ENCODE data around the gene AKAP10.

The AKAP10 gene

GRCh38 chr17:19978805-19979211, 1.2 kb upstream of the AKAP10 start:
- ChIA-PET CTCF (interaction anchor here (1.2 to 1.4 kb wide), 2 partner anchors 31 to 142 kb away, joined by 6 to 8 read pairs; partner anchors contain the start of gene SPECC1), POLR2A (interaction anchor here (1.7 kb wide), 1 partner anchor 10 kb away, joined by 8 read pairs; no protein-coding TSS in a partner anchor)
- Histone ChIP-seq H3K36me3 (ENCODE audit: control insufficient read depth in 2 of 2, insufficient read depth in 1 of 2, low read length in 2 of 2) (peaks cover 10 to 20% of the 10 kb centered on the region in 2 experiments; a peak in 2 of 3 replicates), H3K4me1 (ENCODE audit: control insufficient read depth, insufficient read depth, low read length) (peaks cover 2% of the 10 kb centered on the region; the same call in 1 of the 2 replicates), H3K9me3 (ENCODE audit: control insufficient read depth, insufficient read depth, low read depth, low read length) (no peaks in the 10 kb centered on the region), H3K27ac (ENCODE audit: extremely low read depth, low read depth, low read length) (no peak overlapping the region), H3K4me3 (ENCODE audit: low read depth, low read length) (no peak overlapping the region)
- TF ChIP-seq SETDB1 (IDR thresholded peaks at IDR 0.05; ENCODE audit: insufficient read length, low read length) (peak; percentile 81), ZNF664 (tag by site-specific recombination; IDR thresholded peaks at IDR 0.05) (no peak)

GRCh38 chr17:19978209-19978802, 678 bp upstream of the AKAP10 start:
- ChIA-PET POLR2A (interaction anchor here (0.7 to 1.7 kb wide), 7 partner anchors 10 to 1065 kb away, joined by 3 to 12 read pairs (median 7); partner anchors contain the start of genes ALDH3A2, SPECC1, ULK2 and USP22), CTCF (interaction anchor here (0.7 to 3.7 kb wide), 4 partner anchors 14 to 1944 kb away, joined by 3 to 14 read pairs (median 7); partner anchors contain the start of gene SPECC1)
- peak; percentile 92 for TF ChIP-seq ZBTB17 (tag by site-specific recombination; IDR thresholded peaks at IDR 0.05)
- TF ChIP-seq KLF1 (tag by site-specific recombination; IDR thresholded peaks at IDR 0.05): no peak
- TF ChIP-seq ZNF148 (tag by site-specific recombination; IDR thresholded peaks at IDR 0.05; ENCODE audit: borderline replicate concordance): no peak
- no peak for TF ChIP-seq ELK4 (IDR thresholded peaks at IDR 0.05; ENCODE audit: borderline replicate concordance, low read depth, low read length)
- TF ChIP-seq ZNF664 (tag by site-specific recombination; IDR thresholded peaks at IDR 0.05): 0 out of 2 replicates have a peak, but pooled peaks have one; percentile 6
- peak; percentile 11; the same call in 1 of the 2 replicates for TF ChIP-seq SCRT2 (tag by site-specific recombination; IDR thresholded peaks at IDR 0.05)
- peak overlapping the region; percentile 75 for H3K4me3 ChIP-seq (ENCODE audit: low read depth, low read length)
- H3K4me1 ChIP-seq (ENCODE audit: control insufficient read depth, insufficient read depth, low read length): peaks cover 2% of the 10 kb centered on the region; the same call in 1 of the 2 replicates
- peak overlapping the region; percentile 83 for H3K27ac ChIP-seq (ENCODE audit: extremely low read depth, low read depth, low read length)
- H3K36me3 ChIP-seq (ENCODE audit: control insufficient read depth in 2 of 2, insufficient read depth in 1 of 2, low read length in 2 of 2): peaks cover 14 to 25% of the 10 kb centered on the region in 2 experiments; a peak in 2 of 3 replicates
- H3K9me3 ChIP-seq (ENCODE audit: control insufficient read depth, insufficient read depth, low read depth, low read length): no peaks in the 10 kb centered on the region

GRCh38 chr17:19975601-19976000, 2.0 kb downstream of the AKAP10 start:
- TF ChIP-seq ZNF792 (tag by site-specific recombination; IDR thresholded peaks at IDR 0.05): no peak
- no peak for TF ChIP-seq REPIN1 (tag by site-specific recombination; IDR thresholded peaks at IDR 0.05; ENCODE audit: low read depth)
- TF ChIP-seq PRDM4 (tag by site-specific recombination; IDR thresholded peaks at IDR 0.05): no peak
- no peak for TF ChIP-seq ZNF585B (tag by site-specific recombination; IDR thresholded peaks at IDR 0.05)
- no peak for TF ChIP-seq ZNF2 (tag by site-specific recombination; IDR thresholded peaks at IDR 0.05)
- no peak for TF ChIP-seq ZNF707 (tag by site-specific recombination; IDR thresholded peaks at IDR 0.05)
- no peak for TF ChIP-seq ZNF837 (tag by site-specific recombination; IDR thresholded peaks at IDR 0.05)
- TF ChIP-seq ZNF777 (tag by site-specific recombination; IDR thresholded peaks at IDR 0.05; ENCODE audit: borderline replicate concordance): no peak
- TF ChIP-seq ZNF529 (tag by site-specific recombination; IDR thresholded peaks at IDR 0.05; ENCODE audit: insufficient replicate concordance): no peak
- no peak for TF ChIP-seq ZNF433 (tag by site-specific recombination; IDR thresholded peaks at IDR 0.05; ENCODE audit: low read depth)
- no peak for TF ChIP-seq KLF9 (tag by site-specific recombination; IDR thresholded peaks at IDR 0.05; ENCODE audit: low read depth)
- TF ChIP-seq ZNF223 (tag by site-specific recombination; IDR thresholded peaks at IDR 0.05): no peak
- no peak for TF ChIP-seq ZBTB26 (tag by site-specific recombination; optimal IDR thresholded peaks at IDR 0.05)
- no peak for TF ChIP-seq ZNF658 (tag by site-specific recombination; IDR thresholded peaks at IDR 0.05)
- no peak for TF ChIP-seq MYNN (tag by site-specific recombination; IDR thresholded peaks at IDR 0.05; ENCODE audit: borderline replicate concordance)
- POLR2A ChIA-PET: interaction anchor here (0.5 to 0.7 kb wide), 4 partner anchors 10 to 704 kb away, joined by 3 to 4 read pairs (median 3); no protein-coding TSS in a partner anchor
- H3K9me3 ChIP-seq (ENCODE audit: control insufficient read depth, insufficient read depth, low read depth, low read length): no peaks in the 10 kb centered on the region
- H3K27ac ChIP-seq (ENCODE audit: extremely low read depth, low read depth, low read length): no peak overlapping the region
- peaks cover 34 to 46% of the 10 kb centered on the region in 2 experiments; a peak in 2 of 3 replicates for H3K36me3 ChIP-seq (ENCODE audit: control insufficient read depth in 2 of 2, insufficient read depth in 1 of 2, low read length in 2 of 2)
- H3K4me3 ChIP-seq (ENCODE audit: low read depth, low read length): no peak overlapping the region
- peaks cover 2% of the 10 kb centered on the region; the same call in 1 of the 2 replicates for H3K4me1 ChIP-seq (ENCODE audit: control insufficient read depth, insufficient read depth, low read length)
- CTCF ChIA-PET: interaction anchor here (0.6 to 3.7 kb wide), 2 partner anchors 17 to 93 kb away, joined by 4 to 14 read pairs; no protein-coding TSS in a partner anchor

Data from HEK293 (cell line).